ENCODE data around the gene DNM3. TPM values are rescaled to one million over a fixed set of nuclear protein-coding genes. Genes with fewer than 3 reads are reported as not detected.

DNM3 gene
- total RNA-seq, 2 experiments from 2014 or later, result 0.93 to 1.2 TPM

- ChIA-PET POLR2A (interaction anchor here (0.8 to 1.6 kb wide), 2 partner anchors 14 to 59 kb away, joined by 3 to 8 read pairs; no protein-coding TSS in a partner anchor), CTCF (interaction anchor here (0.7 to 4.8 kb wide), 7 partner anchors 19 to 307 kb away, joined by 3 to 47 read pairs (median 8); partner anchors contain the start of gene PIGC)
- intact Hi-C loops (cut with micrococcal nuclease), result no loop called here
- H3K4me1 Mint-ChIP-seq (ENCODE audit: low read depth), result peaks cover 78% of the 10 kb centered on the region
- H3K27ac Mint-ChIP-seq, result no peak overlapping the region
- no peaks in the 10 kb centered on the region for H3K36me3 Mint-ChIP-seq
- no peak for DNase-seq
- no peaks in the 10 kb centered on the region for H3K27me3 Mint-ChIP-seq
- H3K9me3 Mint-ChIP-seq, result no peaks in the 10 kb centered on the region
- H3K4me3 Mint-ChIP-seq, result no peak overlapping the region
Measured at GRCh38 chr1:172397221-172397620, 555.9 kb downstream of the DNM3 start.

DNA sequence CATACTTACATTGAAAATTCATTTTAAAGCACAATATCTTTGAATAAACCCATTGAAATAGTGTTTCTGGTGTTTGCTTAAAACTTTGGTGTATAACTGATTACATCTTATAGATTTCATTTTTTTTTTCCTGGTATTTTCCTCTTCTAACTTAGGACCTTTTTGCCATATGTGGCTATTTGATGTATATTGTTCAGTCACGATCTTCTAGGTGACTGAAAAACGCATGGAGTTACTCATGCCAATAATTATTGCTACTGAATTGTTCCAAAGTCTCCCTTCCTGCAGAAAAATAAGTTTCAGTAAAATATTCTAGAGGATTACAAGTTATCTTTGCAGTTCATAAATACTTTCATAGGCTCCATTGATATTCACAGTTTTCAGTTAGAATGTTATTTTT lies 556.3 kb downstream of the DNM3 start:
- Mint-ChIP-seq H3K4me1 (ENCODE audit: low read depth) (peaks cover 76% of the 10 kb centered on the region), H3K27ac (no peak overlapping the region), H3K27me3 (no peaks in the 10 kb centered on the region), H3K36me3 (no peaks in the 10 kb centered on the region), H3K9me3 (no peaks in the 10 kb centered on the region), H3K4me3 (no peak overlapping the region)
- DNase-seq, result no peak
- POLR2A ChIA-PET, result interaction anchor here (0.8 to 1.6 kb wide), 2 partner anchors 14 to 59 kb away, joined by 3 to 8 read pairs; no protein-coding TSS in a partner anchor
- CTCF ChIA-PET, result interaction anchor here (0.6 to 4.8 kb wide), 8 partner anchors 20 to 396 kb away, joined by 3 to 47 read pairs (median 16); partner anchors contain the start of gene PIGC
- intact Hi-C loops (cut with micrococcal nuclease), result loop anchor here (2.0 kb wide), 1 partner anchor 47 kb away; the partner anchor contains the start of gene PIGC

DNA sequence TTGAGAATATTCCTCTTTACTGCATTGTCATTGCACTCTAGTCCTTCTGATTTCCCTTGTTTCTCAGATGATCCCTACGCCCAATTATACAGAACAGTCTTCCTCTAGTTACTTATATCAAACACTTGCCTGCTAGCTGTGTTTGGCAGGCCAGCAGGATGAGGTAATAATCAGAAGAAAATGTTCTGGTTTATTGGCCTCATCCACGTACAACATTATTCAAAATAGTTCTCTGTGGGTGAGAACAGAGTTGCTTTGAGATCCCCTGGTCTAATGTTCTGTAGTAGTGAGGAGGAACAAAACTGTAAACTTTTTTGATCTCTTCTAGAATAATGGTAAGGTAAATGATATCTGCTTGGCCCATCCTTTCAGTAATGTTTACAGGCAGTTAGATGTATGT lies 556.9 kb downstream of the DNM3 start:
- Mint-ChIP-seq H3K27ac (no peak overlapping the region), H3K27me3 (no peaks in the 10 kb centered on the region), H3K9me3 (no peaks in the 10 kb centered on the region), H3K36me3 (no peaks in the 10 kb centered on the region), H3K4me3 (no peak overlapping the region), H3K4me1 (ENCODE audit: low read depth) (peaks cover 71% of the 10 kb centered on the region)
- DNase-seq, result no peak
- ChIA-PET CTCF (interaction anchor here (0.6 to 4.8 kb wide), 10 partner anchors 21 to 396 kb away, joined by 3 to 47 read pairs (median 9); partner anchors contain the start of gene PIGC), POLR2A (no interaction called here)
- intact Hi-C loops (cut with micrococcal nuclease), result loop anchor here (2.0 kb wide), 1 partner anchor 47 kb away; the partner anchor contains the start of gene PIGC

GRCh38 chr1:172398970-172399755 lies 557.9 kb downstream of the DNM3 start:
- H3K36me3 Mint-ChIP-seq, result no peaks in the 10 kb centered on the region
- peak overlapping the region; percentile 15 for H3K4me3 Mint-ChIP-seq
- DNase-seq, result peak; percentile 41
- intact Hi-C loops (cut with micrococcal nuclease), result loop anchor here (1.0 to 2.0 kb wide), 6 partner anchors 30 to 397 kb away; partner anchors contain the start of gene PIGC
- no peaks in the 10 kb centered on the region for H3K27me3 Mint-ChIP-seq
- peak overlapping the region; percentile 72 for H3K27ac Mint-ChIP-seq
- H3K9me3 Mint-ChIP-seq, result no peaks in the 10 kb centered on the region
- ChIA-PET POLR2A (interaction anchor here (1.0 kb wide), 1 partner anchor 309 kb away, joined by 3 read pairs; no protein-coding TSS in a partner anchor), CTCF (interaction anchor here (0.6 to 4.8 kb wide), 33 partner anchors 9 to 597 kb away, joined by 3 to 47 read pairs (median 4); partner anchors contain the start of genes C1orf105 and PIGC)
- H3K4me1 Mint-ChIP-seq (ENCODE audit: low read depth), result peaks cover 67% of the 10 kb centered on the region

DNA sequence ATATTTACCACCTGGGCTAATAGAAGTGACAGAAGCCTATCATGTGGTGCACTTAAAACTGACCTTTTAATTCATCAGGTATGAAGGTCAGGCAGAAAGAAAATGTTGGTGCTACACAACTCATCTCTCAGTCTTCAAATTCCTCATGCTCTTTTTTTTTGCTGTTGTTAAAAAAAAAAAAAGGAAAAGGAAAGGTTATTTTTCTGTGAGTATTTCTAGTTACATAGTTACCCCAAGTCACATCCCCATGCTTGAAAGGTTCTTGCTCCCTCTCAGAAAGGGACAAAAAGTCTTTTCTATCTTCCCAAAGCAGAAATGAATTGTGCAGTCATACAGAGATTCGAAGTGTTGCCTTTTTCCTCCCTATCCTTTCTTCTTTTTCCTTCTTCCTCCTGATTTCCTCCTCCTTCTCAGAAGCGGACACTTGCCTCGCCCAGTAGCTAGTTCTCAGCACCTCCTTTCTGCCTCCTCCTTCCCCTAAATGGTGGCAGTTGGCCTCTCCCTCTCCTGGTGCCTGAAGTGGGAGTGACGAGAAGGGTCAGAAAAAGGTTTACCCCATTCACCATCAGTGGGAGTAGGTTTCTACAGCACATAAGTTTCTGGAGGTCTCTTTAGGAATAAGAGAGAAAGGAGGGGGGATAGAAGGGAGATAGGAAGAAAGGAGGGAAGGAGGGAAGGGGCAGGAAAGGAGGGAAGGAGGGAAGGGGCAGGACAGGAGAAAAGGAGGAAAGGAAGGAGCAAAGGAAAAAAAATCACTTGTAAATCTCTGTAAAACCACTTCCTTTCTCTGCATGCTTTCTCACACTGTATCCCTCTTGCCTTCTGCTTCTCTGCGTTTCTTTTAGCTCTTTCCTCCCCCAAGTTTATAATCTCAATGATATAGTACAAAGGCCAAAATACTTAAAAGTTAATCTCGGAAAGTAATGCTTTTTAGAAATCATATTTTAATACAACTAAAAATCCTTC lies 558.7 kb downstream of the DNM3 start:
- Mint-ChIP-seq H3K36me3 (no peaks in the 10 kb centered on the region), H3K4me3 (no peak overlapping the region), H3K27me3 (no peaks in the 10 kb centered on the region), H3K4me1 (ENCODE audit: low read depth) (peaks cover 58% of the 10 kb centered on the region), H3K9me3 (no peaks in the 10 kb centered on the region), H3K27ac (peak overlapping the region; percentile 3)
- CTCF ChIA-PET, result interaction anchor here (0.6 to 4.8 kb wide), 29 partner anchors 8 to 598 kb away, joined by 3 to 47 read pairs (median 4); partner anchors contain the start of gene C1orf105
- POLR2A ChIA-PET, result interaction anchor here (1.0 kb wide), 1 partner anchor 309 kb away, joined by 3 read pairs; no protein-coding TSS in a partner anchor
- intact Hi-C loops (cut with micrococcal nuclease), result loop anchor here (1.0 to 2.0 kb wide), 6 partner anchors 29 to 398 kb away; partner anchors contain the start of gene PIGC
- no peak for DNase-seq

GRCh38 chr1:172400722-172401105 lies 559.4 kb downstream of the DNM3 start:
- no peak for DNase-seq
- POLR2A ChIA-PET, result no interaction called here
- H3K4me3 Mint-ChIP-seq, result no peak overlapping the region
- peaks cover 52% of the 10 kb centered on the region for H3K4me1 Mint-ChIP-seq (ENCODE audit: low read depth)
- H3K9me3 Mint-ChIP-seq, result no peaks in the 10 kb centered on the region
- CTCF ChIA-PET, result interaction anchor here (0.9 to 4.8 kb wide), 7 partner anchors 10 to 399 kb away, joined by 3 to 47 read pairs (median 23); no protein-coding TSS in a partner anchor
- intact Hi-C loops (cut with micrococcal nuclease), result no loop called here
- H3K36me3 Mint-ChIP-seq, result no peaks in the 10 kb centered on the region
- H3K27ac Mint-ChIP-seq, result no peak overlapping the region
- no peaks in the 10 kb centered on the region for H3K27me3 Mint-ChIP-seq

DNA sequence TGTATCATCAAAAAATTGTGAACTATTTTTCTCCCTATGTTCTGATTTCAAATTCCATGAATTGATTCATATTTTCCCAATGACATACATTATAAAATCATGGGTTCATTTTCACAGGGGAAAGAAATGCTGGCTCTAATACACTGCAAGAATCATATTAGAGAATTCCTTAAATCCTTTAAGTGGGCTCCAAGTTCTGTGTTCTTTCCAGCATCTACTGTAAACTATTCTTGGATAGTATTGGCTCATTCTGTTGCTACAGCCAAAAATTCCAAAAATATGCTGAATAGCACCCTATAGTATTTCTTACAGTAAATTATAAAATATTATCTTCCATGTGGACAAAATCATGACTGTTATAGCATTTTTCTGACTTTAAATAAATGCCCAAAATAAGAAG lies 560.2 kb downstream of the DNM3 start:
- Mint-ChIP-seq H3K27me3 (no peaks in the 10 kb centered on the region), H3K9me3 (no peaks in the 10 kb centered on the region), H3K27ac (no peak overlapping the region), H3K36me3 (no peaks in the 10 kb centered on the region), H3K4me3 (no peak overlapping the region), H3K4me1 (ENCODE audit: low read depth) (peaks cover 49% of the 10 kb centered on the region)
- DNase-seq, result no peak
- intact Hi-C loops (cut with micrococcal nuclease), result no loop called here
- ChIA-PET CTCF (interaction anchor here (0.8 to 4.8 kb wide), 6 partner anchors 42 to 400 kb away, joined by 3 to 47 read pairs (median 14); no protein-coding TSS in a partner anchor), POLR2A (no interaction called here)

GRCh38 chr1:172401892-172402291 lies 560.6 kb downstream of the DNM3 start:
- H3K36me3 Mint-ChIP-seq, result no peaks in the 10 kb centered on the region
- ChIA-PET CTCF (interaction anchor here (0.6 to 4.6 kb wide), 5 partner anchors 43 to 601 kb away, joined by 3 to 25 read pairs (median 3); no protein-coding TSS in a partner anchor), POLR2A (no interaction called here)
- H3K4me3 Mint-ChIP-seq, result no peak overlapping the region
- DNase-seq, result no peak
- no peaks in the 10 kb centered on the region for H3K9me3 Mint-ChIP-seq
- intact Hi-C loops (cut with micrococcal nuclease), result no loop called here
- no peak overlapping the region for H3K27ac Mint-ChIP-seq
- H3K4me1 Mint-ChIP-seq (ENCODE audit: low read depth), result peaks cover 48% of the 10 kb centered on the region
- no peaks in the 10 kb centered on the region for H3K27me3 Mint-ChIP-seq

- Mint-ChIP-seq H3K36me3 (no peaks in the 10 kb centered on the region), H3K4me3 (no peak overlapping the region), H3K9me3 (no peaks in the 10 kb centered on the region), H3K4me1 (ENCODE audit: low read depth) (peaks cover 37% of the 10 kb centered on the region), H3K27me3 (no peaks in the 10 kb centered on the region), H3K27ac (no peak overlapping the region)
- intact Hi-C loops (cut with micrococcal nuclease), result no loop called here
- ChIA-PET CTCF (interaction anchor here (0.6 to 1.9 kb wide), 3 partner anchors 313 to 602 kb away, joined by 3 to 4 read pairs (median 3); no protein-coding TSS in a partner anchor), POLR2A (no interaction called here)
- no peak for DNase-seq
Measured at GRCh38 chr1:172402878-172403569, 561.7 kb downstream of the DNM3 start.

DNA sequence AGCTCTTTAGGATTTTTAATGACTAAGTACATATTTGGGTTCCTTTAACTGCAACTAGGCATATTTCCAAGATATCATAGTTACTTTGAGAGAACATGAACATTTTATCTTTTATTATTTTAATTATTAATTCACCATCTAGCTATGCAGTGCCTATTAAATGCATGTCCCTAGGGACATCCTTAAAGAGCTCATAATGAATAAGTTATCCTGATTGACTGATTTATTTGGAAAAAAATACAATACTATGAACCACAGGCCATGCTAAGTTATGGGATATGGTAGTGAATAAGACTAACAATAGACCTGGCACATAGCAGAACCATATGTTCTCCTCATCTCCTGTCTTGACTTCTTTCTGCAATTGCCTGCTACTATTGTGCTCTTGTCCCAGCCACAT lies 562.8 kb downstream of the DNM3 start:
- Mint-ChIP-seq H3K36me3 (no peaks in the 10 kb centered on the region), H3K27ac (no peak overlapping the region), H3K27me3 (no peaks in the 10 kb centered on the region), H3K4me1 (ENCODE audit: low read depth) (peaks cover 26% of the 10 kb centered on the region), H3K9me3 (no peaks in the 10 kb centered on the region), H3K4me3 (no peak overlapping the region)
- intact Hi-C loops (cut with micrococcal nuclease), result no loop called here
- ChIA-PET CTCF (interaction anchor here (0.6 to 2.5 kb wide), 5 partner anchors 25 to 602 kb away, joined by 3 to 7 read pairs (median 5); no protein-coding TSS in a partner anchor), POLR2A (interaction anchor here (0.6 kb wide), 1 partner anchor 221 kb away, joined by 3 read pairs; no protein-coding TSS in a partner anchor)
- DNase-seq, result no peak

- Mint-ChIP-seq H3K36me3 (no peaks in the 10 kb centered on the region), H3K4me1 (ENCODE audit: low read depth) (peaks cover 9% of the 10 kb centered on the region), H3K27me3 (no peaks in the 10 kb centered on the region), H3K4me3 (no peak overlapping the region), H3K9me3 (no peaks in the 10 kb centered on the region), H3K27ac (no peak overlapping the region)
- POLR2A ChIA-PET, result interaction anchor here (0.6 kb wide), 1 partner anchor 24 kb away, joined by 3 read pairs; no protein-coding TSS in a partner anchor
- CTCF ChIA-PET, result interaction anchor here (0.7 to 2.5 kb wide), 7 partner anchors 10 to 603 kb away, joined by 3 to 7 read pairs (median 4); partner anchors contain the start of gene PIGC
- intact Hi-C loops (cut with micrococcal nuclease), result no loop called here
- no peak for DNase-seq
Measured at GRCh38 chr1:172405912-172406311, 564.6 kb downstream of the DNM3 start.

All from activated CD4-positive, alpha-beta memory T cell treated with anti-CD3 and anti-CD28 coated beads for 36 hours (primary cell).